Measurements from ENCODE around the gene RALGAPA2. TPM values are rescaled to one million over a fixed set of nuclear protein-coding genes. Genes with fewer than 3 reads are reported as not detected.
A peak's percentile ranks its signal among the peaks of the same experiment; 100 is the strongest.
"Not testable (repeated sequence)": the region's sequence is repeated elsewhere in the genome, so short reads cannot be mapped to it uniquely, and the experiment has no call there.

The RALGAPA2 gene
- polyA plus RNA-seq, 5 donors = 24.9 to 47.7 (median 38.6) TPM

GRCh38 chr20:20368418-20369249 is 343.8 kb downstream of the RALGAPA2 start:
- DNase-seq = no peak

- no peak for DNase-seq
These were observed 344.6 kb downstream of the RALGAPA2 start, which contains the start of gene INSM1 for GRCh38 chr20:20367575-20368417. Gene INSM1, plus strand, starts transcription at chr20:20368104. Its CDS starts 164 bp downstream, at chr20:20368268.

- DNase-seq = no peak
These were observed 345.4 kb downstream of the RALGAPA2 start for GRCh38 chr20:20366876-20367574.

- DNase-seq = no peak
These were observed 345.9 kb downstream of the RALGAPA2 start for GRCh38 chr20:20366551-20366875.

GRCh38 chr20:20365480-20366161 is 346.8 kb downstream of the RALGAPA2 start:
- no peak for DNase-seq

GRCh38 chr20:20364593-20365479 is 347.6 kb downstream of the RALGAPA2 start:
- DNase-seq = no peak

- no peak for DNase-seq
These were observed 348.4 kb downstream of the RALGAPA2 start for GRCh38 chr20:20363799-20364592.

- no peak for DNase-seq
These were observed 349.0 kb downstream of the RALGAPA2 start for GRCh38 chr20:20363434-20363798.

GRCh38 chr20:20362774-20363433 is 349.5 kb downstream of the RALGAPA2 start:
- no peak for DNase-seq

DNA sequence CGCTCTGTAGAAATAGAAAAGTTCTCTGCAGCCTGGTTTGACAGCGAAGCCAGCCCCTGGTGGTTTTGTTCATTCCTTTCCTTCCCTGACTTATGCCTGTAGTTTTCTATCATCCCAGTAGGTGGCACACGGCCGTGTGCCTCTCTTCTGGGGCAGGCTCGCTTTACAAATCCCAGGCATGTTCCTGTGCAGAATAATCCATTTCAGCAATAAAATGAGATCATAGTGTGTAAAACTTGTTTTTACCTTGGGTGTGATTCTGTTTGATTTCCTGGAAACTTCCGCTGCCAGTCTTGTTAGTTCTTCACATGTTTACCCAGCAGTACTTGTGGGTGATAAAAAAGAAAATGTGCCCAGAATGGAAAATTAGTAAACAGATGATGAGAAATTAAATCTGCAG is 352.0 kb downstream of the RALGAPA2 start:
- DNase-seq = peak in 1 of 2 donors; percentile 57

- DNase-seq = no peak
These were observed 352.8 kb downstream of the RALGAPA2 start for GRCh38 chr20:20359628-20360027.

- no peak for DNase-seq
These were observed 353.6 kb downstream of the RALGAPA2 start for GRCh38 chr20:20358801-20359200.

- DNase-seq = not testable (repeated sequence)
These were observed 356.9 kb downstream of the RALGAPA2 start for GRCh38 chr20:20355503-20355902.

DNA sequence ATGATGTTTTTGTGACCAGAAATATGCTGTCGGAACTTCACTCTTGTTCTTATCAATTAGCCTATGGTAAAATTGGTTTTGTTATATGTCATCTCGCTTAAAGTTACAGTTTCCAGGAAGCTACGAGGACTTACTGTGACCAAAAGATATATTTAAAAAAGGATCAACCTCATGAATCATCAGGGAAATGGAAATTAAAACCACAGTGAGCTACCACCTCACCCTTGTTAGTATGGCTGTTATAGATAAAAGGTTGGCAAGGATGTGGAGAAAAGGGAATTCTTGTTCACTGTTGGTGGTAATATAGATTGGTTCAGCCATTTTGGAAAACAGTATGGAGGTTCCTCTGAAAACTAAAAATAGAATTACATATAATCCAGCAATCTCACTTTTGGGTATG is 358.9 kb downstream of the RALGAPA2 start:
- no peak for DNase-seq

GRCh38 chr20:20344476-20344875 is 368.0 kb downstream of the RALGAPA2 start:
- no peak for DNase-seq

- no peak for DNase-seq
These were observed 368.5 kb downstream of the RALGAPA2 start for GRCh38 chr20:20343932-20344331.
